Measurements from ENCODE around the gene NXF3.

GRCh38 chrX:103099691-103100090, 6.7 kb upstream of the NXF3 start:
- no peak for TF ChIP-seq EZH2phosphoT487 (conservative IDR thresholded peaks at IDR 0.05; ENCODE audit: low read length)
- no peak for TF ChIP-seq CTCF (IDR thresholded peaks at IDR 0.05; ENCODE audit: insufficient read depth, low read length, poor library complexity, severe bottlenecking)
